KMS-11 (cell line): Measurements from ENCODE around the gene PURA.

Experiments
- H2AFZ ChIP-seq: fragments of 200-600 bp; sonication (generic); 2 replicates; pipeline ENCODE4 v1.6.1; 2016; ENCODE audit warnings: antibody characterized with exemption, mixed run types, low read depth
- H3K27ac ChIP-seq: fragments of 200-600 bp; sonication (generic); 2 replicates; pipeline ENCODE4 v1.6.1; 2016; ENCODE audit warnings: mild to moderate bottlenecking, mixed run types
- H3K27me3 ChIP-seq: fragments of 200-600 bp; sonication (generic); 2 replicates; pipeline ENCODE4 v1.6.1; 2017; ENCODE audit warnings: mild to moderate bottlenecking, low read depth, mixed run types, moderate library complexity; ENCODE audit not compliant: insufficient read depth
- H3K36me3 ChIP-seq: fragments of 200-600 bp; sonication (generic); 2 replicates; pipeline ENCODE4 v1.6.1; 2017; ENCODE audit warnings: mild to moderate bottlenecking, mixed run types; ENCODE audit not compliant: insufficient read depth
- H3K4me1 ChIP-seq: fragments of 200-600 bp; sonication (generic); 2 replicates; pipeline ENCODE4 v1.6.1; 2016; ENCODE audit warnings: mild to moderate bottlenecking, low read depth, mixed run types; ENCODE audit not compliant: poor library complexity, severe bottlenecking
- H3K4me2 ChIP-seq: fragments of 200-600 bp; sonication (generic); 2 replicates; pipeline ENCODE4 v1.7.0; 2016; ENCODE audit warnings: mild to moderate bottlenecking, mixed run types
- H3K4me3 ChIP-seq: fragments of 200-600 bp; sonication (generic); IDR thresholded peaks from 2 replicates; pipeline ENCODE4 v1.6.1; 2017; ENCODE audit warnings: low read depth, low read length, mixed read lengths; ENCODE audit not compliant: insufficient read depth
- H3K79me2 ChIP-seq: fragments of 200-600 bp; sonication (generic); 2 replicates; pipeline ENCODE4 v1.6.1; 2016; ENCODE audit warnings: low read depth, mixed run types; ENCODE audit not compliant: insufficient read depth
- H3K9ac ChIP-seq: fragments of 200-600 bp; sonication (generic); 2 replicates; pipeline ENCODE4 v1.6.1; 2016; ENCODE audit warnings: mild to moderate bottlenecking, mixed run types
- H4K20me1 ChIP-seq: fragments of 200-600 bp; sonication (generic); 2 replicates; pipeline ENCODE4 v1.6.1; 2016; ENCODE audit warnings: mild to moderate bottlenecking, mixed run types; ENCODE audit not compliant: insufficient read depth
- TF ChIP-seq, protein P1 (sequence below): fragments of 200-600 bp; sonication (generic); conservative IDR thresholded peaks from 2 replicates; pipeline ENCODE4 v1.6.1; 2017; ENCODE audit warnings: low read depth, mild to moderate bottlenecking, antibody characterized with exemption, low read length, moderate library complexity, mixed read lengths

Gene PURA

DNA sequence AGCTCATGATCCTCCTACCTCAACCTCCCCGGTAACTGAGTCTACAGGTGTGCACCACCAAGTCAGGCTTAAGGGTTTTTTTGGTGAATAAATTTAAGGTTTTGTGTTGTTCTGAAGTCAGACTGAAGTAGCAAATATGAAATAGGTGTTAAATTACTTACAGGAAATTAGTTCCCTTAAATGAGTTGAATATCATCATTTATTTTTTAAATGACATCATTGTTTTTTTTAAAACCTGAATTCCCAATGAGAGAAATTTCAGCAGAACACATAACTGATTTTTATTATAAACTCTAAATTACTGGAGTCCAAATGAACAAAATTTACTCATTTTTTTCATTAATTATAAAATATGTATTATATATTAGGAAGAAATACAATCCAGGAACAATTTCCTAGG is 37.8 kb upstream of the PURA start:
- no peaks in the 10 kb centered on the region for H3K4me1 ChIP-seq
- H4K20me1 ChIP-seq = no peaks in the 10 kb centered on the region
- H2AFZ ChIP-seq = no peak overlapping the region
- no peak overlapping the region for H3K4me3 ChIP-seq
- no peak overlapping the region for H3K9ac ChIP-seq
- TF ChIP-seq, protein P1, sequence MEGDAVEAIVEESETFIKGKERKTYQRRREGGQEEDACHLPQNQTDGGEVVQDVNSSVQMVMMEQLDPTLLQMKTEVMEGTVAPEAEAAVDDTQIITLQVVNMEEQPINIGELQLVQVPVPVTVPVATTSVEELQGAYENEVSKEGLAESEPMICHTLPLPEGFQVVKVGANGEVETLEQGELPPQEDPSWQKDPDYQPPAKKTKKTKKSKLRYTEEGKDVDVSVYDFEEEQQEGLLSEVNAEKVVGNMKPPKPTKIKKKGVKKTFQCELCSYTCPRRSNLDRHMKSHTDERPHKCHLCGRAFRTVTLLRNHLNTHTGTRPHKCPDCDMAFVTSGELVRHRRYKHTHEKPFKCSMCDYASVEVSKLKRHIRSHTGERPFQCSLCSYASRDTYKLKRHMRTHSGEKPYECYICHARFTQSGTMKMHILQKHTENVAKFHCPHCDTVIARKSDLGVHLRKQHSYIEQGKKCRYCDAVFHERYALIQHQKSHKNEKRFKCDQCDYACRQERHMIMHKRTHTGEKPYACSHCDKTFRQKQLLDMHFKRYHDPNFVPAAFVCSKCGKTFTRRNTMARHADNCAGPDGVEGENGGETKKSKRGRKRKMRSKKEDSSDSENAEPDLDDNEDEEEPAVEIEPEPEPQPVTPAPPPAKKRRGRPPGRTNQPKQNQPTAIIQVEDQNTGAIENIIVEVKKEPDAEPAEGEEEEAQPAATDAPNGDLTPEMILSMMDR = no peak
- H3K79me2 ChIP-seq = no peaks in the 10 kb centered on the region
- H3K36me3 ChIP-seq = no peaks in the 10 kb centered on the region
- H3K4me2 ChIP-seq = no peak overlapping the region
- no peaks in the 10 kb centered on the region for H3K27me3 ChIP-seq
- no peak overlapping the region for H3K27ac ChIP-seq

DNA sequence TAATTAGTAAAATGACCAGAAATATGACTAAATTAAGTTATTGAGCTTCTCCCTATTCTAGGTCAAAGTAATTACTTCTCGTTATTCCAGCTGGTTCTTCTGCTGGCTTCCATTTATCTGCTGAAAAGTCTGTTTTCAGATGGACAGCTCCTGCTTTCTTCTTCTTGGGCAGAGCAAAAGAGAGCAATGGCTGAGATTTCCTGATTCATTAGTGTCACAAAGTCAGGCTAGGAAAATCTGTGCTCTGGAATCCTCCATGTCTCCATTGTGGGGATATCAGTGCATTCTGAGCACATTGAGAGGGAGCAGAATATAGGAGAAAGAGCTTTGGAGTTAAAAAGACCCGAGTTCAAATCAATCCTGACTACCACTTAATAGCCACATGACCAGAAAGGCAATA is 37.1 kb upstream of the PURA start:
- TF ChIP-seq, protein P1 = no peak
- H2AFZ ChIP-seq = no peak overlapping the region
- no peaks in the 10 kb centered on the region for H3K79me2 ChIP-seq
- H3K27ac ChIP-seq = no peak overlapping the region
- H3K9ac ChIP-seq = no peak overlapping the region
- H3K4me3 ChIP-seq = no peak overlapping the region
- no peaks in the 10 kb centered on the region for H4K20me1 ChIP-seq
- H3K4me2 ChIP-seq = no peak overlapping the region
- H3K27me3 ChIP-seq = no peaks in the 10 kb centered on the region
- H3K4me1 ChIP-seq = no peaks in the 10 kb centered on the region
- H3K36me3 ChIP-seq = no peaks in the 10 kb centered on the region

DNA sequence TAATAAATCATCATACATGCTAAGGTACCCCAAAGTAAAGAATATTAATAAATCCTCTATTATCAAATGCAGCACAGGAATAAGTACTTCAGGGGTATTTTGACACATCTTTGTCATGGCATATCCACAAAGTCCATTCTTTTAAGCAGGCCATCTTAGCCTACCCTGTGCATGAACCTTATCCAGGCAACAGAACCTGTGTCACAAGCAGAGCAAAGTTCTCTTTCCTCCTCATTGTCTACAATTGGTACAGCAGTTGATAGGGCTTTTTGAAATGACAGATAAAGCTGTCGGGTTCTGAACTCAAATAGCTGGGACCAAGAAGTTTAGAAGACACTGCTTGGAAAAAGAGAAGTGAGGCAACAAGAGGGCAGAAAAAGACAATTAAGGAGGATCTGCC is 30.8 kb upstream of the PURA start:
- Histone ChIP-seq H3K27ac (no peak overlapping the region), H3K79me2 (no peaks in the 10 kb centered on the region), H3K36me3 (no peaks in the 10 kb centered on the region), H3K9ac (no peak overlapping the region), H3K4me2 (no peak overlapping the region), H3K27me3 (no peaks in the 10 kb centered on the region), H3K4me3 (no peak overlapping the region), H2AFZ (no peak overlapping the region), H3K4me1 (no peaks in the 10 kb centered on the region), H4K20me1 (no peaks in the 10 kb centered on the region)
- TF ChIP-seq, protein P1 = no peak

DNA sequence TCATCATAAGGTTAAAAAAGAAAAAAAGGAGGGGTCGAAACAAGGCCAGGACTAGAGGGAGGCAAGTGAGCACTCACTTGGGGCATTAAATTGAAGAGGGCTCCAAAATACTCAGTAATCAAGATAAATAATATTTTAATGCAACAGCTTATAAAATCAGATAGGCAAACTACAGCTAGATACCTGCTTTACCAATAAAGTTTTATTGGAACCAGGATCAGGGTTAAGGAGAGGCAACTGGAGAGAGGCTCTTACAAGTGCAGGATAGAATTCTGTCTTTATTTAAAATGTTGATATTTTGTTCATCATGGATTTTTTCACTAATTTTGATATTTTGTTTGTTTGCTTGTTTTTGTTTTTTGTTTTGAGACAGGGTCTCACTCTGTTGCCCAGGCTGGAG is 30.3 kb upstream of the PURA start:
- H3K4me3 ChIP-seq = no peak overlapping the region
- H3K4me1 ChIP-seq = no peaks in the 10 kb centered on the region
- no peaks in the 10 kb centered on the region for H3K27me3 ChIP-seq
- H3K79me2 ChIP-seq = no peaks in the 10 kb centered on the region
- TF ChIP-seq, protein P1 = no peak
- no peaks in the 10 kb centered on the region for H3K36me3 ChIP-seq
- H3K4me2 ChIP-seq = no peak overlapping the region
- no peaks in the 10 kb centered on the region for H4K20me1 ChIP-seq
- H3K9ac ChIP-seq = no peak overlapping the region
- no peak overlapping the region for H2AFZ ChIP-seq
- H3K27ac ChIP-seq = no peak overlapping the region

DNA sequence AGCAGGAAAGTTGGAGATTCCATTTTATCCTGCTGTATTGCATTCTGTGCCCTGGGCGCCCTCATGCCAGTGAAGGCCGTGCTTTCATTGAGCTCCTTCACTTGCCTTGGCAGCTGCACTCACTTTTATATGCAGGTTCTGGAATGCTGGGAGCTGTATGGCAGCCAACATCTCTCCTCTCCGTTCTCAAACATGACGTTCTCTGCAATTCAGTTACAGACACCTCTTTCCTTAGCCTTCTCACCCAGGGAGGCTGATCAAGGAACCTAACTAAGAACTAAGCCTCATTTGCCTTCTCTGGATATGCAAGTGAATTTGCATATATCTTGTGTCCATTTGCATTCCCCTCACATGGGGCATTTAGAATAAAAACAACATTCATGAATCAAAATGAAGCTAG is 29.4 kb upstream of the PURA start:
- no peaks in the 10 kb centered on the region for H3K36me3 ChIP-seq
- H3K79me2 ChIP-seq = no peaks in the 10 kb centered on the region
- H3K27ac ChIP-seq = no peak overlapping the region
- no peak overlapping the region for H3K9ac ChIP-seq
- no peaks in the 10 kb centered on the region for H4K20me1 ChIP-seq
- H3K27me3 ChIP-seq = no peaks in the 10 kb centered on the region
- H2AFZ ChIP-seq = no peak overlapping the region
- no peaks in the 10 kb centered on the region for H3K4me1 ChIP-seq
- H3K4me3 ChIP-seq = no peak overlapping the region
- TF ChIP-seq, protein P1 = no peak
- H3K4me2 ChIP-seq = no peak overlapping the region
